NCI-H2227 (cell line): ENCODE results near the gene PI4KA.
"Not testable (repeated sequence)": the region's sequence is repeated elsewhere in the genome, so short reads cannot be mapped to it uniquely, and the experiment has no call there.

ENCODE experiments used
- DNase-seq: peaks from one replicate; lab custom pipeline; 2025; ENCODE audit not compliant: unreplicated experiment; lab: John Stamatoyannopoulos, UW

Gene PI4KA

GRCh38 chr22:20779014-20779817 is 79.4 kb downstream of the PI4KA start:
- no peak for DNase-seq

- no peak for DNase-seq
These were observed 81.0 kb downstream of the PI4KA start for GRCh38 chr22:20777420-20778177.

- no peak for DNase-seq
These were observed 81.8 kb downstream of the PI4KA start for GRCh38 chr22:20776624-20777405.

- no peak for DNase-seq
These were observed 83.2 kb downstream of the PI4KA start for GRCh38 chr22:20775342-20775895.

DNA sequence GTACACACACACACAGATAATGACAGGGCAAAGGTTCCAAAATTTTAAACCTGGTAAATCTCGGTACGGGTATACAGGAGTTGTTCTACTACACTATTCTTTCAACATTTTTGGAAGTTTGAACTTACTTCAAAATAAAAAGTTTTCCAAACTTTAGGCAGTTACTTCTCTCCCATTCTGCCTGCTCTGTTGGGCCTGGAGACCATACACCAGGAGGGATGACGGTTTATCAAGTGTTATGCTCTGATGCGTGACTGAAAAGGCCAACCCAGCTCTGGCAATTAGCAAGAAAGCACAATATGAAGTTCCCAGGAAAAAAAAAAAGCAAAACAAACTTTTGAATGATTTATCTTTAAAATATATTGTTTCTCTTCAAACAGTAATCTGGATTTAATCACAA is 83.7 kb downstream of the PI4KA start:
- no peak for DNase-seq

GRCh38 chr22:20773793-20774212 is 84.8 kb downstream of the PI4KA start, which contains the start of gene SERPIND1:
TSS of gene SERPIND1 (plus strand) at chr22:20774113. CDS start at chr22:20779313, 5,200 bp downstream.
- no peak for DNase-seq

DNA sequence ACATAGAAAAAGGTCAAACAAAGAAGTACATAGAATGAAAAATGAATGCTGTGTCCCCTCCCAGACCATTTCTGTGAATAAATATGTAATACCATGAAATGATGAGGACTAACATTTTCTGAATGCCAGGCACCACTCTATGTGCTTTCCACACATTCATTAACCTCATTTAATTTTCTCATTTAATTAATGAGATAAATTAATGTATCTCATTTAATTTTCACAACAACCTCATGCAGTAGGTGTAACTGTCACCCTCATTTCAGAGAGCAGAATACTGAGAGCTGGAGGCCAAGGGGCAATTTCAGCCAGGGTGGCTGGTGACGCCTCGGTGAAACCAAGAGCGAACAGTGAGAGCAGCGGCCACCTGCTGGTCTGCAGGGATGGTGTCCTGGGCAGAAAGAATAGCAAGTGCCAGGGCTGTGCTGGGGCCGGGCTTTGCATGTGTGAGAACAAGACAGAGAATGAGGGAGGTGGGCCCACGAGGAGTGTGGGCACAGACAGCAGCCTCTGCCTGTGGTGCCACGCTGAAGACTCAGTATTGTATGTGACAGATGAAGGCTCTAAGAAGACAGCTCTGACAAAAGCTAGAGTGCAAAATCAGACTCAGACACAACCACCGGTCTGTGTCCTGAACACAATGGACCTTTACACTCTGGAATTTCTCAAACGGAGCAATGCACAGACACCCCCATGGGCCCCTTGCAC is 86.5 kb downstream of the PI4KA start:
- no peak for DNase-seq

DNA sequence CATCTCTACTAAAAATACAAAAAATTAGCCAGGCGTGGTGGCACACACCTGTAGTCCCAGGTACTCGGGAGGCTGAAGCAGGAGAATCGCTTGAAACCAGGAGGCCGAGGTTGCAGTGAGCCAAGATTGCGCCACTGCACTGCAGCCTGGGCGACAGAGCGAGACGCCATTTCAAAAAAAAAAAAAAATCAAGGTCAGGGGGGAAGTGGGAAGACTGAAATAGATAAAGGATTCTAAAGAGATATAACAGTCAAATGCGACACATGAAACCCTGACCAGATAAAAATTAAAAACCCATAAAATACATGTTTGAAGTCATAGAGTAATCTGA is 89.2 kb downstream of the PI4KA start:
- not testable (repeated sequence) for DNase-seq

DNA sequence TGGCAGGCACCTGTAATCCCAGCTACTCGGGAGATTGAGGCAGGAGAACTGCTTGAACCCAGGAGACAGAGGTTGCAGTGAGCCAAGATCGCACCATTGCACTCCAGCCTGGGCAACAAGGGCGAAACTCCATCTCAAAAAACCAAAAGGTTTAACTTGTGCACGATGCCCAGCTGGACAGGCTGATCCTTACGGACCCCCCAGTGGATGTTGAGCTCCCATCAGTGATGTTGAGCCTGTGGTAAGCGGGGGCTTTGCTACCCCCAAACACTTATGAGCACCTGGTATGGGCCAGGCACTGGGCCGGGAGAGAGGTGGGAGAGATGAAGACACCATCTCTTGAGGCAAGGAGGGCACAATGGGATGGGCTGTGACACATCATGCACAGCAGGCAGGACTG is 92.1 kb downstream of the PI4KA start:
- no peak for DNase-seq

DNA sequence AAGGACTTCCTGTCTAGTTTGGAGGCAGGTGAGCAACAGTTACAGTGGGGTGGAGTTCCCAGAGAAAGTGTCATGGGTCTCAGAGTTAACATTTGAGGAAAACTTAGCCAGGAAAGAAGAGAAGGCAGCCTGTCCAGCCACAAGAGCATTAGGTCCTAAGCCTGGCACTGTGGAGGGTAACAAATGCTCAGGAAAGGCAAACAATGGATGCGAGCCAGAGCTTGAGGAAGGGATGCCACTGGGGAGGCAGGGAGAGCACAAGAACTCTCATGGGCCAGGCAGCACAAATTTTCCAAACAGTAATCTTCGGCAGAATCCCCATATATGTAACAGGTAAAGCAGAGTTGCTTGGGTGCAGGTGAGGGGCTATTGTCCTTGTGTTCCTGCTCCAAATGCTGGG is 92.7 kb downstream of the PI4KA start:
- DNase-seq: no peak

GRCh38 chr22:20764729-20765128 is 93.9 kb downstream of the PI4KA start:
- no peak for DNase-seq

DNA sequence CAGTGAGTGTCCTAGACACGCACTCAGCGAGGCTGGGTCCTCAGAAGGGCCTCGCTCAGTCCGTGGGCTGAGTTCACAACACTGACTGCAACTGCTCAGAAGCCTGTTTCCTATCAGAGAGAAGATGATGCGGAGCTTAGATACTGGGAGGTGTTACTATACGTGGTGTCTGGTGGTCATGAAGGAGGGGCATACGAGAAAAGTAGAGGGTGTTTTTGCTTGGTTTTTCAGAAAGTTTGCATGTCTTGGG is 94.2 kb downstream of the PI4KA start:
- no peak for DNase-seq

- DNase-seq: no peak
These were observed 94.8 kb downstream of the PI4KA start for GRCh38 chr22:20763630-20764470.

- DNase-seq: no peak
These were observed 96.3 kb downstream of the PI4KA start for GRCh38 chr22:20762233-20762796.

- no peak for DNase-seq
These were observed 97.1 kb downstream of the PI4KA start for GRCh38 chr22:20761536-20761935.

- DNase-seq: no peak
These were observed 98.5 kb downstream of the PI4KA start for GRCh38 chr22:20760084-20760483.

DNA sequence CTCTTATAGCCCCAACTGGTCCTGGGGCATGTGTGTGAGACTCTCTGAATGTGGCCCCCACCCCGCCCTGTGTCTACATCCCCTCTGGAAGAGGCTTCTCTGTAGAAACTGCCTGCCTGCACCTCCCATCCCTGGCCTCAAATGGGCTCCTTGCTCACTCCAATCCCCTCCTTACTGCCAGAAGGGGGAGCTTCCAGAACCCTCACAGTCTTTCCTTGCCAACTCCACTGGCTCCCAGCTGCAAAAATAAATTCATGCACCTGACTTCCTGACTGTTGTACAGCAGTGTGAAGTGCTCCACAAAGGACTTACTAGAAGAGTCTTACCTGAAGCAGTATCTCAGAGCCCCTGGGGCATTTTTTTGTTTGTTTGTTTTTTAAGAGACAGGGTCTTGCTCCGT is 99.9 kb downstream of the PI4KA start:
- no peak for DNase-seq

DNA sequence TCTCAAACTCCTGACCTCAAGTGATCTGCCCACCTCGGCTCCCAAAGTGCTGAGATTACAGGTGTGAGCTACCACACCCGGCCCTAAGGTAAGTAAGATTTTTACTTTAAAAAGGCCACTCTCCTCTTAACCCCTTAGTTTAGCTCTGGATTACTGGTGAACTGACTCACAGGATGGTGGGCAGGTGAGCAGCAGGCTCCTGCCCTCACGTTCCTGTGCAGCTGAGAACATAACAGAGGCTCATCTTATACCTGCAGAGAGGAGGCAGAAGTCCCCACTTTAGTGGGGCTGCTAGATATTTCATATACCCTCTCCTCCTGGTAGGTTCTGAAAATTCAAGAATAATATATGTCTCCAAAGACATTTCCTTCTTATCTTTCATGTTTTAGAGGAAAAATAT is 101.8 kb downstream of the PI4KA start:
- DNase-seq: no peak

DNA sequence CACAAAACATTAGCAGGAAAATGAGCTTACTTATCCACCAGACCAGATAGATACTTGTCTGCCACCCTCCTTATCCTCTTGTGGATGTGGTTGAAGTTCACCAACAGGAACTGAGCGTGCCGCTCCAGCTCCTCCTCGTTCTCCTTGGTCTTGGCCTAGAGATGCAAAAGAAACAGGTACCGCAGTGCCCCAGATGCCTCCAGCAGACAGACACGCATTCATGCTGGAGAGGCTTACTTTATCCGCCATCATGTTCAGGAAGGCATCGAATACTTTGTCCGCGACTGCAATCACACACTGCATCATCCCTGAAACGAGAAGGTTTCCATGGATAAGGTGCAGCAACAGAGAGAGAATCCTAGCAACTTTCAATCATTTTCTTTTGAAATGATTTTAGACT is 105.7 kb downstream of the PI4KA start:
- no peak for DNase-seq
